Stimulated activated CD4-positive, alpha-beta T cell treated with anti-CD3 and anti-CD28 coated beads, Interleukin-12 subunit alpha, Interleukin-12 subunit beta, amount 100 ng/mL, for 24 hours (primary cell): ENCODE data around the gene TCF7.
A peak's percentile ranks its signal among the peaks of the same experiment; 100 is the strongest.
"Not testable (repeated sequence)": the region's sequence is repeated elsewhere in the genome, so short reads cannot be mapped to it uniquely, and the experiment has no call there.

Experiments used
- DNase-seq, 2 experiments: peaks; one replicate each; pipeline ENCODE4 v3.0.0-alpha.2; 2020; ENCODE audit warnings: low read depth in 2 of 2

Gene TCF7

DNA sequence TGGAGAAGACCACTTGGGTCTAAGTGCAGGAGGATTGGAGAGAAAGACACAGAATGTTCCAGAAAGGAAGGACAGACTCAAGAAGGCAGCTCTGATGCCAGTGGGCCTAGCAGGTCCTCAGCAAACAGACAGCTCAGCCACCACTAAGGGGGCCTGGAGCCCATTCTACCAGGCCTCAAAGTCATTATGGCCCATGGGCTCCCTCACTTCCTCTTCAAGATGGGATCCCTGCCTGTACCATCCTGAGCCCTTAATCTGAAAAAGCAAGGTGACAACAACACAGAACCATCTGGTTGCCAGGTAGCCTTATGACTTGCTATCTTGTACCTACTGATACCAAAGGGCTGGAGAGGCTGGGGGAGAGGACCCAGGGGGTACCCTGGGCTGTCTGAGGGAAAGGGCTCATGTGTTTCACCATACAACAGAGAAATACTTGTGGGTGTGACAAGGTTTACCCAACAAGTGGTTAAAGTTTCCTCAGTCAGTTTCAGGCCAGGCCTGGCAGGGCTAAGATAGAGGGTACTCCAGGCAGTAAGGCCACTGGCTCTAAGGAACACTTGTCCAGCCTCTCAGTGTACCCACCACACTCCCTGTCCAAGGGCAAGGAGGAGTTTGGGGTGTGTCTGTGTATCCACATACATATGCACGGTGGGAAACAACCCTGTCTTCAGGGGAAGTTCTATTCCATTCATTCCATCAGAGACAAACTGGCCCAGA, 30.7 kb downstream of the TCF7 start:
- no peak for DNase-seq

DNA sequence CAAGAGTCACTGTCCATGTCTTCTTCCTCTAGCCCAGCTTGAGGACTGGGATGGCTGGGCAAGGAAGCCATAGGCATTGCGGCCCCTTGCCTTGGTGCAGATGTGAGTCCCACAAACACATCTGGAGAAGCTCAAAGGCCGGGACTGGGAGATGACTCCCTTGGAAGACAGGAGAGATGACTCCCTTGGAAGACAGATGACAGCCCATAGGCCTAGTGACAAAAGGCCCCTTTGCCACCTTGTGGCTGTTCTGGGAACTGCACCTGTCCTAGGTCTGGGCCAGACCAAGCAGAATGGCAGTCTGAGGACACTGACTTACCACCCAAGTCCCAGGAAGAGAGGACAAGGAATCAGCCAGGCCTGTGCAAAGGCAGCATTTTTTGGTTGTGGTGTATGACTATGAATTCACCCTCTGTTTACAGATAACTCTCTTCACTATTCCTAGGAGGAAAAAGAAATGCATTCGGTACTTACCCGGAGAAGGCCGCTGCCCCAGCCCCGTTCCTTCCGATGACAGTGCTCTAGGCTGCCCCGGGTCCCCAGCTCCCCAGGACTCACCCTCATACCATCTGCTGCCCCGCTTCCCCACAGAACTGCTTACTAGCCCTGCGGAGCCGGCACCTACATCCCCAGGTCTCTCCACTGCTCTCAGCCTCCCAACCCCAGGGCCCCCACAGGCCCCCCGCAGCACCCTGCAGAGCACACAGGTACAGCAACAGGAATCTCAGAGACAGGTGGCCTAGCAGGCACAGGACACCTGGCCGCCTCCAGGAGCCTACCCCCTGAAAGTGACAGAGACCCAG, 31.5 kb downstream of the TCF7 start:
- DNase-seq: peak; percentile 67 to 85

GRCh38 chr5:134146651-134147518, 32.4 kb downstream of the TCF7 start:
- no peak for DNase-seq

GRCh38 chr5:134148316-134148715, 33.8 kb downstream of the TCF7 start:
- no peak for DNase-seq

DNA sequence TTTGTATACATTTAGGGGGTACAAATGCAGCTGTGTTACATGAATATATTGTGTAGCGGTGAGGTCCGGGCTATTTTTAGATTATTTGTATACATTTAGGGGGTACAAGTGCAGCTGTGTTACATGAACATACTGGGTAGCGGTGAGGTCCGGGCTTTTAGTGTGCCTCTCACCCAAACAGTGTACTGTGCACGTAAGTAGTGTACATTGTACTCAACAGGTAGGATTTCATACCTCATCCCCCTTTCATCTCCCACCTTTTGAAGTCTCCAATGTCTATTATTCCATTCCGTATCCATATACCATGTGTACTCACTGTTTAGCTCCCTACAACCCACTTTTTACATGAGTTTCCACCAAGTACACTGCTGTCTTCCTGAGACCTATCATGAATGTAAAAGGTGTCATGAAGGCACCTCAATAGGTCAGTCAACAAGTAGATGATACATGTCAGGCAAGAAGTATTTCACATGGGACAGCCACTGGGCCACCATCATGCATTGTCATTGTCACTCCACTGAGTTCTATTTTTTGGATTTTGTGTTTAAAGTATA, 34.6 kb downstream of the TCF7 start:
- no peak for DNase-seq

DNA sequence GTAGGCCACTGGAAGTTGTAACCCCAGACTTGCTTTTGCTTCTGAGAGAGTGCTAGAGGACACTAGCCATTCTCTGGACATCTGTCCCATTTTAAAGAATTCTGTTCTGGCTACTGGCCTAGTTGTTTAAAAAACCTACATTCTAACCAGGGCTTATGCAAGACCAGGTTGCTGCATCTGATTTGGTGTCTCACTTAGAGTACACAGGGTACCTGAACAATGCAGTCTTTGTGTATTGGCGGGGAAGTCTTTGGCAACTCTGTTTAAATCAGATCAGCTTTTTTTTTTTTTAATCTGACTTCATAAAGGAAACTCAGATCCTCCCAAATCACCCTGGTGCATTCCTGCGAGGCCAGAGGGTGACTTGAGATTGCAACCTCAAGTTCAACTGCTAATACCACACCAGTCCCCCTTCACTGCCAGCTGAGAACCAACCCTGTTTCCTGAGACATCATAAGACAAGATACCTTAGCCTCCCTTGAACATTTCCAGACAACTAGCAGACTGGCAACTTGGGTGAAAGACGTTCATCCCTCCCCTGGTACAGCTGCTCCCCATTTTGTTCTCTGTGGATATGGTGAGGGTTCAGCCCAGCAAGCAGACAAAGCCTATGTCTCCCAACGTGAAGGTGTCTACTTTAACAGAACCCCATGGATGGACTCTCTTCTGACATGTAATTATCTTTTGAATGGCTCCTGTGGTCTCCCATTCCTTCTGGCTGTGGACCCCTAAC, 35.3 kb downstream of the TCF7 start:
- no peak for DNase-seq

GRCh38 chr5:134151723-134152122, 37.2 kb downstream of the TCF7 start:
- no peak for DNase-seq

DNA sequence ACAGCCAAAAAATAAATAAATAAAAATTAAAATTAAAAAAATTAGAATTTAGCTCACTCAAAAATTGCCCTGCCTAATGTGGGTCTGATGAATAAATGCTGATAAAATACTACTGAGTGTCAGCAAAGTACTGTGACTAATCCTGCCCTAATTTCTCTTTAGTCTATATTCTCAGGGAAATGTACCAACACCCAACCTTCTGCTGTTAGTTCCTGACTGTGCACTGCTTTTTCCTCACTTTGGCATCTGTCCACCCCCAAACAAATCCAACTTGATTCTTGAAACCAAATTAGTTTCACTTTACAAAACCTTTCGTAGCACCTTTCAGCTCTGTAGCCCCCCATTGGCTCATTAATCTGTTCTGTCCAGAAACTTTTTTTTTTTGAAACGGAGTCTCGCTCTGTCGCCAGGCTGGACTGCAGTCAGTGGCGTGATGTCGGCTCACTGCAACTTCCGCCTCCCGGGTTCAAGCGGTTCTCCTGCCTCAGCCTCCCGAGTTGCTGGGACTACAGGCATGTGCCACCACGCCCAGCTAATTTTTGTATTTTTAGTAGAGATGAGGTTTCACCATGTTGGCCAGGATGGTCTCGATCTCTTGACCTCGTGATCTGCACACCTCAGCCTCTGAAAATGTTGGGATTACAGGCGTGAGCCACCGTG, 37.8 kb downstream of the TCF7 start:
- not testable (repeated sequence) for DNase-seq

DNA sequence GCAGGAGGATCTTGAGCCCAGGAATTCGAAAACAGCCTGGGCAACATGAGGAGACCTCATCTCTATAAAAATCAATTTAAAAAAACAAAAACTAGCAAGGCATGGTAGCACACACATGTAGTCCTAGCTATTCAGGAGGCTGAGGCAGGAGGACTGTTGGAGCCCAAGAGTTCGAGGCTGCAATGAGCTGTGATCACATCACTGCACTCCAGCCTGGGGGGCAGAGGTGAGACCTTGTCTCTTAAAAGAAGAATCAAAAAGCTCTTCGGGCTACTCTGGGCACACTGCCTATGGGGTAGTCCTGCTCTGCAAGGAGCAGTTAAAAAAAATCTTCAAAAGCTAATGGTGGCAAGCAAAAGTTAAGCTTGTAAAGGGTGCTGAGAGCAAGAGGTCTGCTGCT, 38.8 kb downstream of the TCF7 start:
- DNase-seq: no peak

DNA sequence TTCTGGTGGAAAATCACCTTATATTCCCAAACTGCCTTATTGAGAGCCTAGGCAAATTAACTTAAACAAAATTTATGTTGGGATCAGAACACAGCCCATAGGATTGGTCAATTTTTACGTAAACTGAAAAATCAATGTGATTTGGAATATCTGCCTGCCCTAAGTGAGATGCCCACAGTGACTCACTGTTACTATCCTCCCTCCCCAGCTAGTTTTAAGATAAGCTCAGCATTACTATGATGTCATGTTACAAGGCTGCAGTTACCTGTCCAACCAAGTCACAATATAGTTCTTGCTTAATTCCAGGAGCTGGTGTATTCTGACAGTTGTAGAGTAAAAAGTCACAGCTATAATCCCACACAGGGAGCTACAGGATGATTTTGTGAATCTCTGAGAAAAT, 39.2 kb downstream of the TCF7 start:
- DNase-seq: no peak

DNA sequence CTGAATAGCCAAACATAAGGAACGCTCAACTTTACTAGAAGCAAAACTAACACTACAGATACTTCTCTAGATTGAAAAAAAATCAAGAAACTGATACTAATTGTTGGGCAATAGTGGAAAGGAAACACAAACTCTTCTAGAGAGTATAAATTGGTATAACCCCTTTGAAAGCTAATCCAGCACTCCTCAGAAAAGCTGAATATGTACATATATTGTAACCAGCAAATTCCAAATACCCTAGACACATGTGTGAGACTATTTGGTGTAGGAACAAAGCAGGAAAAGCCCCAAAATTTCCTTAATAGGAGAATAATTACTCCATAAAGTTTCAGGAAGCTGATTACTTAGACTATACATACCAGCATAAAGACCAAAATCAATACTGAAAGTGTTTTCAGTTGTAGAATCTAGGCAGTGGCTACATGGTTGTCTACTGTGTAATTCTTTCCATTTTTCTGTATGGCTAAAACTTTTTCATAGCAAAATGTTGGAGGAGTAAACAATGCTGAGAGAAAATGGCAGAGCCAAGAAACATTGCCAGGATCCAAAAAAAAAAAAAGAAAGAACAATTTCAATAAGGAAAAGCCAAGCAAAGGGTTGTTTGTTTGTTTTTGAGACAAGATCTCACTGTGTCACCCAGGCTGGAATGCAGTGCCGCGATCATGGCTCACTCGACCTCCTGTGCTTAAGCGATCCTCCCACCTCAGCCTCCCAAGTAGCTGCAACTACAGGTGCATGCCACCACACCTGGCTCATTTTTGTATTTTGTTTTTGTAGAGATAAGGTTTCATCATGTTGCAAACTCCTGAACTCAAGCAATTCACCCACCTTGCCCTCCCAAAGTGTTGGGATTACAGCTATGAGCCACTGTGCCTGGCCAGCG, 47.3 kb downstream of the TCF7 start:
- DNase-seq: no peak

GRCh38 chr5:134162592-134162991, 48.1 kb downstream of the TCF7 start:
- no peak for DNase-seq

- no peak for DNase-seq
Measured at GRCh38 chr5:134171972-134172371, 57.5 kb downstream of the TCF7 start.

GRCh38 chr5:134174841-134175839, 60.7 kb downstream of the TCF7 start:
- DNase-seq: no peak

- DNase-seq: peak in 1 of 2 experiments; percentile 43
Measured at GRCh38 chr5:134175921-134176510, 61.5 kb downstream of the TCF7 start.

- DNase-seq: peak; percentile 66 to 75
Measured at GRCh38 chr5:134176511-134177368, 62.3 kb downstream of the TCF7 start, which contains the start of gene SKP1. SKP1 (minus strand) TSS chr5:134176950; CDS start chr5:134174022, 2,928 bp downstream.
